H9 (cell line): ENCODE measurements around the gene SLC16A7. TPM values are rescaled to one million over a fixed set of nuclear protein-coding genes. Genes with fewer than 3 reads are reported as not detected.

Experiments used
- DNase-seq: peaks from one replicate; pipeline ENCODE4 v3.0.0-alpha.2; 2017
- H2AFZ ChIP-seq: one replicate; pipeline ENCODE4 v1.6.1; 2013; ENCODE audit warnings: mild to moderate bottlenecking, low read length, control low read depth, moderate library complexity
- H2AK5ac ChIP-seq: 2 replicates; pipeline ENCODE4 v1.6.1; 2013; ENCODE audit warnings: low read length, control low read depth, mixed read lengths; ENCODE audit not compliant: insufficient read length
- H2BK120ac ChIP-seq: one replicate; pipeline ENCODE4 v1.6.1; 2013; ENCODE audit warnings: low read depth, mild to moderate bottlenecking, low read length, control low read depth, inconsistent platforms; ENCODE audit not compliant: poor library complexity, severe bottlenecking
- H2BK12ac ChIP-seq: 2 replicates; pipeline ENCODE4 v1.6.1; 2013; ENCODE audit warnings: low read length, control low read depth, mixed read lengths, low read depth; ENCODE audit not compliant: insufficient read length
- H2BK15ac ChIP-seq: 2 replicates; pipeline ENCODE4 v1.6.1; 2013; ENCODE audit warnings: low read depth, low read length, control low read depth
- H2BK20ac ChIP-seq: one replicate; pipeline ENCODE4 v1.6.1; 2013; ENCODE audit warnings: low read depth, mild to moderate bottlenecking, low read length, control low read depth, inconsistent platforms; ENCODE audit not compliant: poor library complexity, severe bottlenecking
- H2BK5ac ChIP-seq: 2 replicates; pipeline ENCODE4 v1.6.1; 2013; ENCODE audit warnings: low read length, control low read depth, mixed read lengths; ENCODE audit not compliant: insufficient read length
- H3K14ac ChIP-seq: 2 replicates; pipeline ENCODE4 v1.6.1; 2013; ENCODE audit warnings: low read length, control low read depth; ENCODE audit not compliant: insufficient read depth
- H3K18ac ChIP-seq: 2 replicates; pipeline ENCODE4 v1.6.1; 2013; ENCODE audit warnings: low read depth, mild to moderate bottlenecking, mixed read lengths, low read length, control low read depth; ENCODE audit not compliant: insufficient read length
- H3K23ac ChIP-seq: 2 replicates; pipeline ENCODE4 v1.6.1; 2013; ENCODE audit warnings: low read length, control low read depth, mixed read lengths, low read depth; ENCODE audit not compliant: insufficient read length
- H3K23me2 ChIP-seq: 2 replicates; pipeline ENCODE4 v1.6.1; 2013; ENCODE audit warnings: low read depth, mild to moderate bottlenecking, mixed read lengths, low read length, control low read depth; ENCODE audit not compliant: insufficient read length, poor library complexity, severe bottlenecking
- H3K27ac ChIP-seq: 2 replicates; pipeline ENCODE4 v1.5.1; 2013; ENCODE audit warnings: low read length, control low read depth, mixed read lengths, low read depth; ENCODE audit not compliant: insufficient read length
- H3K27me3 ChIP-seq: 2 replicates; pipeline ENCODE4 v1.6.1; 2013; ENCODE audit warnings: low read length, control low read depth, inconsistent platforms; ENCODE audit not compliant: insufficient read depth
- H3K4ac ChIP-seq: 2 replicates; pipeline ENCODE4 v1.6.1; 2013; ENCODE audit warnings: low read depth, mild to moderate bottlenecking, control low read depth, inconsistent platforms, low read length, moderate library complexity
- H3K4me1 ChIP-seq: 2 replicates; pipeline ENCODE4 v1.6.1; 2013; ENCODE audit warnings: low read length, control low read depth, inconsistent platforms; ENCODE audit not compliant: insufficient read depth
- H3K4me2 ChIP-seq: 2 replicates; pipeline ENCODE4 v1.6.1; 2013; ENCODE audit warnings: low read length, control low read depth, mixed read lengths; ENCODE audit not compliant: insufficient read length, insufficient read depth
- H3K56ac ChIP-seq: 2 replicates; pipeline ENCODE4 v1.6.1; 2013; ENCODE audit warnings: low read depth, mild to moderate bottlenecking, mixed read lengths, low read length, control low read depth; ENCODE audit not compliant: insufficient read length
- H3K79me1 ChIP-seq: 2 replicates; pipeline ENCODE4 v1.6.1; 2013; ENCODE audit warnings: low read depth, mild to moderate bottlenecking, moderate library complexity, low read length, control low read depth, inconsistent platforms; ENCODE audit not compliant: insufficient read depth, poor library complexity, severe bottlenecking
- H3K79me2 ChIP-seq: 2 replicates; pipeline ENCODE4 v1.6.1; 2013; ENCODE audit warnings: low read length, control low read depth, inconsistent platforms; ENCODE audit not compliant: insufficient read depth
- H3K9ac ChIP-seq: 2 replicates; pipeline ENCODE4 v1.6.1; 2013; ENCODE audit warnings: low read length, control low read depth, mixed read lengths; ENCODE audit not compliant: insufficient read length; ENCODE audit errors: extremely low read depth
- H3K9me3 ChIP-seq: one replicate; pipeline ENCODE4 v1.6.1; 2013; ENCODE audit warnings: low read depth, low read length, inconsistent platforms; ENCODE audit not compliant: control insufficient read depth
- H3T11ph ChIP-seq: one replicate; pipeline ENCODE4 v1.6.1; 2013; ENCODE audit warnings: mild to moderate bottlenecking, low read length, control low read depth, inconsistent platforms
- H4K20me1 ChIP-seq: one replicate; pipeline ENCODE4 v1.6.1; 2013; ENCODE audit not compliant: control insufficient read depth, insufficient read length, insufficient read depth
- H4K5ac ChIP-seq: 2 replicates; pipeline ENCODE4 v1.6.1; 2013; ENCODE audit warnings: low read depth, mild to moderate bottlenecking, mixed read lengths, low read length, control low read depth; ENCODE audit not compliant: insufficient read length
- H4K8ac ChIP-seq: replicated peaks from 2 replicates; pipeline ENCODE4 v1.6.1; 2013; ENCODE audit warnings: low read length, control low read depth, mixed read lengths, low read depth; ENCODE audit not compliant: insufficient read length
- H4K91ac ChIP-seq: 2 replicates; pipeline ENCODE4 v1.6.1; 2013; ENCODE audit warnings: low read depth, mild to moderate bottlenecking, moderate library complexity, mixed read lengths, low read length, control low read depth; ENCODE audit not compliant: insufficient read length
- H3K27ac Mint-ChIP-seq, 3 experiments: 2 replicates in 2 of 3; 3 replicates in 1 of 3; pipeline ENCODE4 v1.8.0; 2020 to 2021; ENCODE audit warnings: mixed read lengths in 3 of 3, mild to moderate bottlenecking in 1 of 3, moderate library complexity in 1 of 3
- H3K27me3 Mint-ChIP-seq: 2 replicates; pipeline ENCODE4 v1.8.0; 2021; ENCODE audit warnings: low read depth, mild to moderate bottlenecking, moderate library complexity, mixed read lengths
- H3K36me3 Mint-ChIP-seq, 3 experiments: 2 replicates in 2 of 3; 3 replicates in 1 of 3; pipeline ENCODE4 v1.8.0; 2020 to 2021; ENCODE audit warnings: low read depth in 3 of 3, mixed read lengths in 3 of 3; ENCODE audit not compliant: insufficient read depth in 1 of 3
- H3K4me1 Mint-ChIP-seq, 2 experiments: 2 replicates each; pipeline ENCODE4 v1.8.0; 2020; ENCODE audit warnings: mixed read lengths in 2 of 2
- H3K4me3 Mint-ChIP-seq, 2 experiments: 2 replicates in 1 of 2; 3 replicates in 1 of 2; pipeline ENCODE4 v1.8.0; 2020 to 2021; ENCODE audit warnings: mild to moderate bottlenecking in 2 of 2, mixed read lengths in 2 of 2, moderate library complexity in 1 of 2
- H3K9me3 Mint-ChIP-seq, 2 experiments: 2 replicates in 1 of 2; 3 replicates in 1 of 2; pipeline ENCODE4 v1.8.0; 2020; ENCODE audit warnings: mild to moderate bottlenecking in 2 of 2, mixed read lengths in 2 of 2, moderate library complexity in 1 of 2
- WGBS: extraction: QIAGEN DNeasy Blood & Tissue Kit; methylation state at CpG from one replicate; pipeline ENCODE4 v1.1.7; 2013; ENCODE audit warnings: missing lambda C conversion rate, low lambda C conversion rate, mixed read lengths; ENCODE audit not compliant: insufficient read length; ENCODE audit errors: extremely low coverage; 5-methylcytosine and 5-hydroxymethylcytosine counted together
- total RNA-seq: library from RNA; stranded (reverse); gene quantifications from 2 replicates; pipeline ENCODE4 v1.2.1, GENCODE V29; 2021
- TF ChIP-seq, protein P1 (sequence below): fragments of 200-600 bp; sonication (generic); conservative IDR thresholded peaks from 3 replicates; pipeline ENCODE4 v1.8.0; 2021; ENCODE audit warnings: antibody characterized with exemption, mild to moderate bottlenecking

Gene SLC16A7
- total RNA-seq, 1 experiment from 2014 or later = 2.2 TPM

DNA sequence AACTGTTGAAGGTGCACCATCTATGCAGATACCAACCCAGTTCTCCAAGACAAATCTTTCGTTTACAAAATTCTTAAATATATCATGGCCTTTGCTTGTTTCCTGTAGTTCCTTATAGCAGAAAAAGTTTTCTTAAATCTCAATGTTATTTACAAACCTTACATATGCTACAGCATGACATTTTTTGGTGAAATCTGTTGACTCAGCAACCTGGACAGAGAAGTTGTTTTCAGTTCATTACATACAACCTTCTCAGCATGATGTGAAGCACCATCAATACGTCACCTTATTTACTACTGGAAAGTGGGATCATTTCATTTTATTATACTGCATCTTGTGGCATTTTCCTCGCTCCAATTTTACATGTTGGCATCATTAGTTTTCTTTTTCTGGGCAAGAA lies 231.9 kb downstream of the SLC16A7 start:
- no peak overlapping the region for H3K27ac Mint-ChIP-seq
- no CpG with 5 or more reads among the region's 3 CpGs for WGBS

More for the DNA sequence above, 231.9 kb downstream of the SLC16A7 start:
- no peak overlapping the region for H2AFZ ChIP-seq
- no peak overlapping the region for H3K14ac ChIP-seq
- no peak for DNase-seq
- H2BK120ac ChIP-seq = no peak overlapping the region
- H3K4me1 ChIP-seq = no peaks in the 10 kb centered on the region
- no peak overlapping the region for H3K4ac ChIP-seq
- H2BK20ac ChIP-seq = no peak overlapping the region
- no peak overlapping the region for H3K23ac ChIP-seq
- TF ChIP-seq, protein P1, sequence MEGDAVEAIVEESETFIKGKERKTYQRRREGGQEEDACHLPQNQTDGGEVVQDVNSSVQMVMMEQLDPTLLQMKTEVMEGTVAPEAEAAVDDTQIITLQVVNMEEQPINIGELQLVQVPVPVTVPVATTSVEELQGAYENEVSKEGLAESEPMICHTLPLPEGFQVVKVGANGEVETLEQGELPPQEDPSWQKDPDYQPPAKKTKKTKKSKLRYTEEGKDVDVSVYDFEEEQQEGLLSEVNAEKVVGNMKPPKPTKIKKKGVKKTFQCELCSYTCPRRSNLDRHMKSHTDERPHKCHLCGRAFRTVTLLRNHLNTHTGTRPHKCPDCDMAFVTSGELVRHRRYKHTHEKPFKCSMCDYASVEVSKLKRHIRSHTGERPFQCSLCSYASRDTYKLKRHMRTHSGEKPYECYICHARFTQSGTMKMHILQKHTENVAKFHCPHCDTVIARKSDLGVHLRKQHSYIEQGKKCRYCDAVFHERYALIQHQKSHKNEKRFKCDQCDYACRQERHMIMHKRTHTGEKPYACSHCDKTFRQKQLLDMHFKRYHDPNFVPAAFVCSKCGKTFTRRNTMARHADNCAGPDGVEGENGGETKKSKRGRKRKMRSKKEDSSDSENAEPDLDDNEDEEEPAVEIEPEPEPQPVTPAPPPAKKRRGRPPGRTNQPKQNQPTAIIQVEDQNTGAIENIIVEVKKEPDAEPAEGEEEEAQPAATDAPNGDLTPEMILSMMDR = no peak
- H3K23me2 ChIP-seq = no peaks in the 10 kb centered on the region
- Mint-ChIP-seq H3K9me3 (no peaks in the 10 kb centered on the region; a peak in 1 of 5 replicates), H3K4me1 (peaks cover 0 to 3% of the 10 kb centered on the region in 2 experiments; a peak in 2 of 4 replicates), H3K36me3 (no peaks in the 10 kb centered on the region), H3K27me3 (no peaks in the 10 kb centered on the region), H3K4me3 (no peak overlapping the region)
- H3K79me1 ChIP-seq = no peaks in the 10 kb centered on the region
- H3K27me3 ChIP-seq = no peaks in the 10 kb centered on the region
- H3K79me2 ChIP-seq = no peaks in the 10 kb centered on the region
- no peak overlapping the region for H3K27ac ChIP-seq
- H3K56ac ChIP-seq = no peak overlapping the region
- no peak overlapping the region for H4K8ac ChIP-seq
- no peak overlapping the region for H3K4me2 ChIP-seq
- no peak overlapping the region for H2AK5ac ChIP-seq
- H2BK15ac ChIP-seq = no peak overlapping the region
- H3K18ac ChIP-seq = no peak overlapping the region
- H2BK5ac ChIP-seq = no peak overlapping the region
- H4K5ac ChIP-seq = no peak overlapping the region
- H4K20me1 ChIP-seq = no peaks in the 10 kb centered on the region
- no peaks in the 10 kb centered on the region for H3K9me3 ChIP-seq
- no peak overlapping the region for H2BK12ac ChIP-seq
- no peak overlapping the region for H3T11ph ChIP-seq
- no peak overlapping the region for H4K91ac ChIP-seq
- no peak overlapping the region for H3K9ac ChIP-seq
